GM18511 (cell line): ENCODE results near the gene PBRM1.

Source experiments
- ATAC-seq: cut with Tn5 transposase; IDR thresholded peaks from one replicate; pipeline ENCODE4 v1.9.1; 2021; ENCODE audit warnings: mild to moderate bottlenecking, moderate library complexity; ENCODE audit not compliant: unreplicated experiment

PBRM1 gene

DNA sequence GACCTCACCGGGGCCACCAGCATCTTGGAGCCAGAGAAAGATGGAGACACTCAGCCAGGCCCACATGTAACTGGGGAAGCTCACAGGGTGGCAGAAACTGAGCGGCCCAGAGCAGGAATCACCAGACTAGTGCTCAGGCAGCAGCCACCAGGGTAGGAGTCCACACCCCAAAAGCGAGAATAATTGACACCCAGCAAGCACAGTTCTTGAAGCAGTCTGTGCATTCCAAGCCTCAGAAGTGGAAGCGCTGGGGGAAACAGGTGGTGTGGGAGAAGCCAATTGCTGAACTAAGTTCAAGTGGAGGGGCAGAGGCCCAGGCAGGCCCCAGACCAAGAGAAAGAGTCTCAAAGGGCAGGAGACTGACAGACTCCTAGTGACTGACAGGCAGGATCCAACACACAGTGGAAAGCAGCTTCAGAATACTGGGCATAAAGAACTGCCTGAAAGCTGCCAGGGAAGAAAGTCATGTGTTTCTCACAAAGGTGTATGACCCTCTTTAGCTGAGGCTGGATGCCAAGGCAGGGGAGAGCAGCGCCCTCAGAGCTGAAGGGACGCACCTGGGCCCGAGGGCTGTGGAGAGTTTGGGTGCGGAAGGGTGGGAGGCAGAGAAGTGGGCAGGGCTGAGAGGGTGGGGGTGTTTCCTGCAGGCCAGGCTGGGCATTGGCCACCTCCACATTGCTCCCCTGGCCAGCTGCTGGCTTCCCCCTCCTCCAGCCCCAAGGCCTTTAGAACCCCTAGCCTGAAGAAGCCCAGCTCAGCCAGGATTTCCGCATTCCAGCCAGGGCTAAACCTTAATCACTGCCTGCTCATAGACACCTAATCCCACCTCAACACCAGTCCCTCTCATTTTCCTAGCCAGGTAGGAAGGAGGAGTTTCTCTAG lies 159.8 kb downstream of the PBRM1 start:
- ATAC-seq: no peak

DNA sequence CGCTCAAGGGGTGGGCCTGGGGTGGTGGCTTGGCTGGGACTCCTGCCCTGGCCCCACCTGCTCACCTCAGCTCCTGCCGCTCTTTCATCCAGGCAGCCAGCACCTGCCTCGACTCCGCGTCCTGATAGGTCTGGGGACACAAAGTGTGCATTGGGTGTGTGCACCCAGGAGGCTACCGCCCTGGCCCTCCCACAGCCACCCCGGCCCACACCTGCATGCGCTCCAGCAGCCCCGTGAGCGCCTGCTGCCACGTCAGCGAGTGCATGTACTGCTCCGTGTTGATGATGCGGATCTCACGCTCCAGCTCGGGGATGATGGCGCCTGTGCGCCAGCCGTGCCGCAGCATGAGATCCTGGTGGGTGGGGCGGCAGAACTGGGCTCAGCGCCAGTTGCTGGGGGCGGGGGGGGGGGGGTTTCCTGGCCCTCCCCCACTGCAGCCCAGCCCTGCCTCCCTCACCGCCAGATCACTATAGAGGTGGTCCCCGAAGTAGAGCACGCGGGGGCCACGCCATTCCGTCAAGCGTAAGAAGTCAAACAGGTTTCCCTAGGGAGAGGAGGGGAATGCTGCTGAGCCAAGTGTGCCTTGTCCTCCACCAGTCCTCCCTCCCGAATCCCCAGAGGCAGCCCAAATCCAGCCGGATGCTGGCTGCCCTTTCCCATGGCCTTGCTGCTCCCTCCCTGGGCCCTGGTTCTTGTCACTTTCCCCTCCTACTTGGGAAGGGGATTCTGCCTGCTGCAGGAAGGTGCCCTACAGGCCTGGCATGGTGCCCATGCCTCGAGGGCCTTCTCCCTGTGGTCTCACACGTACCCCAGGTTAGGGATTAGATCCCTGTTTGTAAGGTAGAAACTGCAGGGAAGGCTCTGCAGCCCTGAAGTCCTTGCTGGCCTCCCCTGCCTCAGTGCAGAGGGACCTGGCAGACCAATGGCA lies 160.7 kb downstream of the PBRM1 start:
- no peak for ATAC-seq

DNA sequence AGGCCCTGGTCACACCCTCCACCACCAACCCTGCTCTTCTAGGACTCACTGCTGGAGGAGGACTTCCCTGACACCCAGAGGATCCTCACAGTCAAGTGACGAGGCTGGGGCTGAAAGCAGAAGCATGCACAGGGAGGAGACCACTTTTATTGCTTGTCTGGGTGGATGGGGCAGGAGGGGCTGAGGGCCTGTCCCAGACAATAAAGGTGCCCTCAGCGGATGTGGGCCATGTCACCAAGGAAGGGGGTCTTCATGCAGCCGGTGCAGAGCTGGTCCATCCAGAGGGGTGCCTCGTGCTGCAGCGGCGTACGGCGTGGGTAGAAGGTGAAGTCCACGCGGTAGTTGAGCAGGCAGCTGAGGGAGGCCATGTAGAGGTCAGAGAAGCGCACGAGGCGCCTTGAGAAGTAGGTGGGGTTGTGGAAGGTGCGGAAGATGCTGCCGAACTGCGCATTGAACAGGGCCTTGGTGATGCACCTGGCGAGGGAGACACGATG lies 161.4 kb downstream of the PBRM1 start:
- no peak for ATAC-seq

DNA sequence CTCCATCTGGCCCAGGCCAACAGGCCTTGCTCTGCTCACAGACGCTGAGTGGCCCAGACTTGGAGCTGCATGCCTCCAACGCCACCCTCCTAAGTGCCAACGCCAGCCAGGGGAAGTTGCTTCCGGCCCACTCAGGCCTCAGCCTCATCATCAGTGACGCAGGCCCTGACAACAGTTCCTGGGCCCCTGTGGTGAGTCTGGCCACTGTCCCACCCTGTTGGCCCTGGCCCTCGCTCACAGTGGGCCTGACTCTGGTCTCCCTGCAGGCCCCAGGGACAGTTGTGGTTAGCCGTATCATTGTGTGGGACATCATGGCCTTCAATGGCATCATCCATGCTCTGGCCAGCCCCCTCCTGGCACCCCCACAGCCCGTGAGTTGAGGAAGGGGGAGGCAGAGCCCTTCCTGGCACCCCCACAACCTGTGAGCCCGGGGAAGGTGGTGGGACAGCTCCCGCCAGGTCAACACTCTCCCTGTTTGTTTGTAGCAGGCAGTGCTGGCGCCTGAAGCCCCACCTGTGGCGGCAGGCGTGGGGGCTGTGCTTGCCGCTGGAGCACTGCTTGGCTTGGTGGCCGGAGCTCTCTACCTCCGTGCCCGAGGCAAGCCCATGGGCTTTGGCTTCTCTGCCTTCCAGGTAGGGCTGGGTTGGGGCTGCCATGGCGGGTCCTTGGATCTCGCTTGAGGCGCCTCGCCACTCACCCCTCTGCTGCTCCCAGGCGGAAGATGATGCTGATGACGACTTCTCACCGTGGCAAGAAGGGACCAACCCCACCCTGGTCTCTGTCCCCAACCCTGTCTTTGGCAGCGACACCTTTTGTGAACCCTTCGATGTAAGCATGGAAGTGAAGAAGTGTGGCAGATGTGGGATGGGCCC lies 162.1 kb downstream of the PBRM1 start:
- no peak for ATAC-seq

DNA sequence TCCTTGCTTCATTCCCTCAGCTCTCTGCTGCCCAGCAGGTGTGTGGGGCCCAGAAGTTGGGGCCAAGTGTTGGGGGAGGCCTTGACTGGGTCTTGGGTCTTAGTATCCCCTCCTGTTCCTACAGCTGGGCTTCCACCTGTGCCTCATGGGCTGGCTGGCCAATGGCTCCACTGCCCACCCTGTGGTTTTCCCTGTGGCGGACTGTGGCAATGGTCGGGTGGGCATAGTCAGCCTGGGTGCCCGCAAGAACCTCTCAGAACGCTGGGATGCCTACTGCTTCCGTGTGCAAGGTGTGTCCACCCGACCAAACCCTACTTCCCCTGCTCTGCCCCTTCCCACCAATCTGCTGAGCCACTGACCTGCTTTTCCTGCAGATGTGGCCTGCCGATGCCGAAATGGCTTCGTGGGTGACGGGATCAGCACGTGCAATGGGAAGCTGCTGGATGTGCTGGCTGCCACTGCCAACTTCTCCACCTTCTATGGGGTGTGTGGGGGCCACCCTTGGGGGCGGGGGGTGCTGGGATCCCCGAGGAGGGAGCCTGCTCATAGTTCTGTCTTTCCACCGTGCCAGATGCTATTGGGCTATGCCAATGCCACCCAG lies 163.0 kb downstream of the PBRM1 start:
- no peak for ATAC-seq

DNA sequence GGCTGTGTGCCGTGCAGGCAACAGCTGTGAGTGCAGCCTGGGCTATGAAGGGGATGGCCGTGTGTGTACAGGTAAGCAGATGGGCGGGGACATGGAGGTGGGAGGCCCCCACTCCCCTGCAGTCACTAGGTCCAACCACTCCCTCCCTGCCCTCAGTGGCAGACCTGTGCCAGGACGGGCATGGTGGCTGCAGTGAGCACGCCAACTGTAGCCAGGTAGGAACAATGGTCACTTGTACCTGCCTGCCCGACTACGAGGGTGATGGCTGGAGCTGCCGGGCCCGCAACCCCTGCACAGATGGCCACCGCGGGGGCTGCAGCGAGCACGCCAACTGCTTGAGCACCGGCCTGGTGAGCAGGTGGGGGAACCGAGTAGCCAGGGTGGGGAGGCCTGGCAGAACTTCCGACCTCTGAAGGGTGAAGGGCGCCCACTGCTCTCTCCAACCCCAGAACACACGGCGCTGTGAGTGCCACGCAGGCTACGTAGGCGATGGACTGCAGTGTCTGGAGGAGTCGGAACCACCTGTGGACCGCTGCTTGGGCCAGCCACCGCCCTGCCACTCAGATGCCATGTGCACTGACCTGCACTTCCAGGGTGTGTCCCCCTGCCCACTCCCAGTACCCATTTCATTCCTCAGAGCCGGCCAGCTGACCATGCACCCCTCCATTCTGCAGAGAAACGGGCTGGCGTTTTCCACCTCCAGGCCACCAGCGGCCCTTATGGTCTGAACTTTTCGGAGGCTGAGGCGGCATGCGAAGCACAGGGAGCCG lies 163.6 kb downstream of the PBRM1 start:
- ATAC-seq: no peak

DNA sequence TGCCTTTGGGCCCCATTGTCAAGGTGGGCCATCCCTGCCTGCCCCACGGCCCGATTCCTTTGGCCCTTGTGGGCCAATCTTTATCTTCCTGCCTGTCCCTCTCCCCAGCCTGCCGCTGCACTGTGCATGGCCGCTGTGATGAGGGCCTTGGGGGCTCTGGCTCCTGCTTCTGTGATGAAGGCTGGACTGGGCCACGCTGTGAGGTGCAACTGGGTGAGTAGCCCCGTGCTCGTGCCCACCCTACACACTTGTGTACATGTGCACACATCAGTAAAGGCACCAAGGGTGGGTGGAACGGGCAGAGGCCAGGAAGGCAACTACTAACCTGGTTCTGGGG lies 164.3 kb downstream of the PBRM1 start:
- ATAC-seq: no peak

DNA sequence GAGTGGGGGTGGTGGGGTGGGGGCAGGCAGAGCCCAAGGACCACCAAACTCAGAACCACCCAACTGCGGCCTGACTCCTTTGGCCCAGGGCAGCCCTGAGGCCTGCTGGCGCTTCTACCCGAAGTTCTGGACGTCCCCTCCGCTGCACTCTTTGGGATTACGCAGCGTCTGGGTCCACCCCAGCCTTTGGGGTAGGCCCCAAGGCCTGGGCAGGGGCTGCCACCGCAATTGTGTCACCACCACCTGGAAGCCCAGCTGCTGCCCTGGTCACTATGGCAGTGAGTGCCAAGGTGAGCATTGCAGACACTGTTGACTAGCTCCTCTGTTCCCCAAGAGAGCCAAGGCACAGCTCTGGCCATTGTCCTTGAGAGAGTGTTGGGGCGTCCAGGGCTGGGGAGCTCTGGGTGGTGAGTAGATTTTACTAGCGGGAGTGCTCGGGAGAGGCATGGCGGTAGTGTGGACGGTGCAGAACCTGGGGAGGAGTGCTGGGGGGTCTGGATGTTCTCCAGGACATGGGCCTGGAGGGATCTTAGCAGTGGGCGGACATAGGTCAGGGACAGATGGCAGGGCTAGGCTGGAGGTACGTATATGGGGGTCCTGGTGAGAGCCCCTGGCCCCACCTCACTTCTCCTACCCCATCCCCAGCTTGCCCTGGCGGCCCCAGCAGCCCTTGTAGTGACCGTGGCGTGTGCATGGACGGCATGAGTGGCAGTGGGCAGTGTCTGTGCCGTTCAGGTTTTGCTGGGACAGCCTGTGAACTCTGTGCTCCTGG lies 164.8 kb downstream of the PBRM1 start:
- no peak for ATAC-seq

DNA sequence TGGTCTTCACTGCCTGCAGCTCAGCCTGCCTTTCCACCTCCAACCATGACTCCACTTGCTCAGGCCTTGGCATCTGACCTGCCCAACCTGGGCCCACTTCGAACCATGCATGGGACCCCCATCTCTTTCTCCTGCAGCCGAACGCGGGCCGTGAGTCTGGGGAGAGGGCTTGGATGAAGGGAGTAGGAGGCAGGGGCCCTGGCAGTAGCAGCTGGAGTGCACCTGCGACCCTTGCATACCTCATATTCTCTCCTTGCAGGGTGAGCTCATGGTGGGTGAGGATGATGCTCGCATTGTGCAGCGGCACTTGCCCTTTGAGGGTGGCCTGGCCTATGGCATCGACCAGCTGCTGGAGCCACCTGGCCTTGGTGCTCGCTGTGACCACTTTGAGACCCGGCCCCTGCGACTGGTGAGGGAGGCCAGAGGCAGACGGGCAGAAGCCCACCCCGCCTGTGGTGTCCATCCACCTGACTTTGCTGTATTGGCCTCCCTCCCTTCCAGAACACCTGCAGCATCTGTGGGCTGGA lies 165.5 kb downstream of the PBRM1 start:
- no peak for ATAC-seq

DNA sequence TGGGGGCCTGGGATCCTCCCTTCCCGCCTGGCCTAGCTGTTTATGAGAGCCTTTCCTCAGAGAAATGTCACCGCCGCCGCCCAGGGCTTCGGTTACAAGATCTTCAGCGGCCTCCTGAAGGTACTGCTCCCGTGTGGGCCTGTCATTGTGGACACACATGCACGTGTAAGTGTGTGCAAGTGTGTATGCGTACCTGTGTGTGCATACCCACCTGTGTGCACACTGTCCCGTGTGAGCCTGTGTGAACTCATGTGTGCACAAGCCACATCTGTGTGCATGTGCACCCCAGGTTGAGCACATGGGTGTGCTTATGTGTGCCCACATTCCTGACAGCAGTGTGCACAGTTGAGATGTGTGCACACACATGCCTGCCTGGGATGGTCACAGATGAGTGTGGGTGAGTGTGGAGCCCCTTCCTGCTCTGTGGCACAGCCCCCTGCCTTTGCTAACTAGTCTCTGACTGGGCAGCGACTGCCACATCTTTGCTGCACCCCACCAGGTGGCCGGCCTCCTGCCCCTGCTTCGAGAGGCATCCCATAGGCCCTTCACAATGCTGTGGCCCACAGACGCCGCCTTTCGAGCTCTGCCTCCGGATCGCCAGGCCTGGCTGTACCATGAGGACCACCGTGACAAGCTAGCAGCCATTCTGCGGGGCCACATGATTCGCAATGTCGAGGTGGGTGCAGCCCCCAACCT lies 166.1 kb downstream of the PBRM1 start:
- no peak for ATAC-seq

DNA sequence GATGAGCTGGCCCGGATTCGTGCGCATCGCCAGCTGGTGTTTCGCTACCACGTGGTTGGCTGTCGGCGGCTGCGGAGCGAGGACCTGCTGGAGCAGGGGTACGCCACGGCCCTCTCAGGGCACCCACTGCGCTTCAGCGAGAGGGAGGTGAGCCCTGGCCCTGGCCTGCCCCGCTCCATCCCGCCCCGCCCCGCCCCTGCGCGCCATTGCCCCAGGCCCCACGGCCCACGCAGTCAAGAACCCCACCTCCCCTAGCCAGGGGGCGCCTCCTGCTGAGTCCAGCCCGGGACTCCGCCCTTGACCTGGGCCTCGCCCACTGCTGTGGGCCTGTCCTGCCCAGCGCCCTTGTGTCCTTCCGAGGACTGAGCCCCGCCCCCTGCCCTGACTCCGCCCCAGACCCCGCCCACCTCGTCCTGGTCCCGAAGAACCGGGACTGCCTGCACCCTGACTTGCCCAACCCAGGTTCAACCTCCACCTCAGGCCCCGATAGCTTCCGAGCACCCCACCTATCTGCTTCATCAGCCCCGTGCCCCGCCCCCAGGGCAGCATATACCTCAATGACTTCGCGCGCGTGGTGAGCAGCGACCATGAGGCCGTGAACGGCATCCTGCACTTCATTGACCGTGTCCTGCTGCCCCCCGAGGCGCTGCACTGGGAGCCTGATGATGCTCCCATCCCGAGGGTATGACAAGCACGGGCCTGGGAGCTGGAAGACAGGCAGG lies 166.8 kb downstream of the PBRM1 start:
- ATAC-seq: no peak

DNA sequence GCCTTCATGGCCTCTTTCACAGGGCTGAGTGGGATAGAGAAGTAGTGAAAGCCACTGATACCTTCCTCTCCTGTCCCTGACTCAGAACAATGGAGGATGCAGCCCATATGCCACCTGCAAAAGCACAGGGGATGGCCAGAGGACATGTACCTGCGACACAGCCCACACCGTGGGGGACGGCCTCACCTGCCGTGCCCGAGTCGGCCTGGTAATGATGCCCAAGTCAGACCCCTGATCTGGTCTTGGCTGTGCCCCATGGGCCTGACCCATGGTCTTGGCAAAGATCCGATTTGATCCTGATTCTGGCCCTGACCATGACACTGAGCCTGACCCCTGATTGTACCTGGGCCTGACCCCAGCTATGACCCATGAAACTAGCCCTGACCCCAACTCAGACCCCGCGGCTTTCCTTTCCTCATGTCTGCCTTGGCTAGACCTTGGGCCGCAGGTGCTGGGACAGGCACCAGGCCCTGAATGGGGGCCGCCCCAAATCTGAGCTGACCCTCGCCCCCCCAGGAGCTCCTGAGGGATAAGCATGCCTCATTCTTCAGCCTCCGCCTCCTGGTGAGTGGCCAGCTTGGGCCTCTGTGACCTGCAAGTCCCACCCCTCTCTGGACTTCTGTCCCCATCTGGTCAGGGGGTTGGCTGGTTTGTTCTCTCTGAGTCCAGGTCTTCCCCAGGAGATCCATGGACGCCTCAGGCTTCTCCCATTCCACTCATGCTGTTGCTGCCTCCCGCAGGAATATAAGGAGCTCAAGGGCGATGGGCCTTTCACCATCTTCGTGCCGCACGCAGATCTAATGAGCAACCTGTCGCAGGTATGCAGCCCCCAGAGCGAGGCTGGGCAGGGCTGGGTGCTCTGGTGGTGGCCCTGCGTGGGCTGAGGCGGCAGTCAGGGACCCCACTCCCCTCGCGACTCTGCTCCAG lies 167.7 kb downstream of the PBRM1 start:
- no peak for ATAC-seq

DNA sequence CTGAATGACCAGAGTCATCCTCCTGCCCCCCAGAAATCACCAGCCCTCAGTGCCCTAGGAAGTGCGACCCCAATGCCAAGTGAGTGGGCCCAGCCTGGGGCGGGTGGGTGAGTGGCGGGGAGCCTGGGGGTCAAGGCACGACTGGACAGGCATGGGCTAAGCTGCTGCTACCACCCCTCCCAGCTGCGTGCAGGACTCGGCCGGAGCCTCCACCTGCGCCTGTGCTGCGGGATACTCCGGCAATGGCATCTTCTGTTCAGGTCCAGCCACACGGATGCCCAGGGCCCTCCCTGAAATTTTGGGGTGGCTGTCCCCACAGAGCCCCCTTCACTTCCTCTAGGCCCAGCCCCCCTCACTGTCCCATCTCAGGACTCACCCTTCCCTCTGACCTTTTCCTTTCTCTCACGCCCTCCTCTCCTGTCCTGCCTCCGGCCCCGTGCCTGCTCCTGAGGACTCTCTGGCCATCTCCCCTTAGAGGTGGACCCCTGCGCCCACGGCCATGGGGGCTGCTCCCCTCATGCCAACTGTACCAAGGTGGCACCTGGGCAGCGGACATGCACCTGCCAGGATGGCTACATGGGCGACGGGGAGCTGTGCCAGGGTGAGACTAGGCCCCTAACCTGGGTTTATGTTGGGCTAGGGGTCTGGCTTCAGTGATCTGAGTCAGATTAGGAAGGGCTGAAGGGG lies 169.1 kb downstream of the PBRM1 start:
- ATAC-seq: no peak

DNA sequence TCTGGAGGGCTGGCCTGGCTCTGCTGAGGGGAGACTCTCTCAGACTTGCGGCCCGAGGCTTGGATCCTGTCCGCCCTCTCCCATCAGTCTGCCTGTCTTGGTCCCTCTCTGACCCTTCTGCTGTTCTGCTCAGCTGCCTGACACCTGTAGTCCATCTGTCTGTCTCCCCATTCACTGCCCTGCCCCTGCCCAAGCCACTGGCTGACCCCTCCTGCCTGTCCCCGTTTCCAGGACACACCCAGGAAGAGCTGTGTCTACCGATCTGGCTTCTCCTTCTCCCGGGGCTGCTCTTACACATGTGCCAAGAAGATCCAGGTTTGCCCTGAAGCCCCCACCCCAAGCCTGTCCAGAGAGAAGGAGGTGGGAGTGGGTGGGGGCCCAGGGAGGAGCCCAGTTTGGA lies 170.5 kb downstream of the PBRM1 start:
- no peak for ATAC-seq

DNA sequence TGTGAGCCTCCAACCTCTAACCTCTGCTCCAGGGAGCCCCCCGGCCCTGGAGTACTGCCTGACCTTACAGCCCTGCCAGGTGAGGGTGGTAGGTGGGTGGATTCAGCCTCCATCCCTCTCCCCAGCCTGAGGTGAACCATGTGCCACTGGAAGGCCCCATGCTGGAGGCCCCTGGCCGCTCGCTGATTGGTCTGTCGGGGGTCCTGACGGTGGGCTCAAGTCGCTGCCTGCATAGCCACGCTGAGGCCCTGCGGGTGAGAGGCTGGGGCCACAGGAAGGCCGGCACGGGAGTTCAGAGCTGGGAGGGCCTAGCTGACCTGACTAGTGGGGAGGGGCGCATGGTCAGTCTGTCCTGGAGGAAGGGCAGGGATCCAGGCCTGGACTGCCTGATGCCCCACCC lies 171.1 kb downstream of the PBRM1 start:
- no peak for ATAC-seq

DNA sequence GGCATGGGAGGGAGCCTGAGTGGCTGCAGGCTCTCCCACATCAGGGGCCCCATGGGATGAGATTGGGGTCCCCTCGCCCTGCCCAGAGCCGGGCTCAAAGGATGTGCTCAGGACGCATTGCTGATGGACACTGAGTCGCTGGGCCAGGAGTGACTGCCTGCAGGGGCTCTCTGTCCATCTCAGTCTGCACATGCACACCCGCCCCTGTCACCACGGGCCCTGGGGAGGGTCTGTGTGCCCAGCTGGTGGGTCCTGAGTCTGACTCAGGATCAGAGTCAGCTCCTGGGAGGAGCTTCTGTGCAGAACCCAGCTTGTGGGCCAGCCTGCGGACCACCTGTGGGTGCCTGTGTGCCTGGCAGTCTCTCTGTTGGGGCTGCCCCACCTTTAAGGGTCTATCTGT lies 172.4 kb downstream of the PBRM1 start:
- ATAC-seq: no peak
